Stimulated activated CD8-positive, alpha-beta memory T cell treated with anti-CD3 and anti-CD28 coated beads, Interleukin-15, amount 100 ng/mL, for 24 hours (primary cell): ENCODE measurements around the gene DCXR.
A peak's percentile ranks its signal among the peaks of the same experiment; 100 is the strongest.

Source experiments
- DNase-seq: peaks from one replicate; pipeline ENCODE4 v3.0.0-alpha.2; 2020; ENCODE audit warnings: low read depth

The DCXR gene

GRCh38 chr17:82037092-82037888, at the start of gene DCXR:
Gene DCXR (minus strand): TSS chr17:82037697. CDS start chr17:82037682, 15 bp downstream.
- DNase-seq = peak; percentile 86

- DNase-seq = no peak
Measured at GRCh38 chr17:82085931-82086764, 48.7 kb upstream of the DCXR start.

GRCh38 chr17:82085031-82085861, 47.7 kb upstream of the DCXR start:
- DNase-seq = no peak

DNA sequence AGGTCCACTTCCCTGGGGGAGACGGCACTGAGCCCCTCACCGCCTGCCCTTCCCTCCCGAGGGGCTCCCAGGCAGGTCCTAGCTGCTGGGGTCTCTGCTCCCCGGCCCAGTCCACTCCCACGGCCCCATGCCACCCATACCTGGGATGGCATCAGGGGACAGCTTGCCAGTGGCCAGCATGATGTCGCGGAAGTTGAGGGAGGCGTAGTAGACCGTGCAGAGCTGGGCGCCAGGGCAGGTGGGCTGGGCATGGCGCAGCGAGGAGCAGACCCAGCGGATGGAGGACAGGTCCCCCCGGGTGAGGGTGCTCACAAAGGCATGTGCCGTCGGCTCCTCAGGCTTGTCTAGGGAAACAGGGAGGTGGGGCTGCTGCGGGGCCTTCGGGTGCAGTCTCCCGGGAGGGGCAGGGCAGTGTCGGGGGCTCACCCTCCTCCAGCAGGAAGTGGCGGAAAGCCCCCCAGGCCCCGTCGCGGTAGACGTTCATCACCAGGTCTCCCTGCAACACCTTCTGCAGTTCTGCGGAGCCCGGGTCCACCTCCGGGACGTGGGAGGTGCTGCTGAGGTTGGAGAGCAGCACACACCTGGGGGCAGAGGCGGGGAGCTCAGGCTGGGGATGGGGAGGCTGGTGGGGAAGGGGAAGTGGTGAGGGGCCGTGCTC, 47.0 kb upstream of the DCXR start:
- DNase-seq = no peak

- DNase-seq = no peak
Measured at GRCh38 chr17:82083533-82084359, 46.2 kb upstream of the DCXR start.

- no peak for DNase-seq
Measured at GRCh38 chr17:82083009-82083408, 45.5 kb upstream of the DCXR start.

DNA sequence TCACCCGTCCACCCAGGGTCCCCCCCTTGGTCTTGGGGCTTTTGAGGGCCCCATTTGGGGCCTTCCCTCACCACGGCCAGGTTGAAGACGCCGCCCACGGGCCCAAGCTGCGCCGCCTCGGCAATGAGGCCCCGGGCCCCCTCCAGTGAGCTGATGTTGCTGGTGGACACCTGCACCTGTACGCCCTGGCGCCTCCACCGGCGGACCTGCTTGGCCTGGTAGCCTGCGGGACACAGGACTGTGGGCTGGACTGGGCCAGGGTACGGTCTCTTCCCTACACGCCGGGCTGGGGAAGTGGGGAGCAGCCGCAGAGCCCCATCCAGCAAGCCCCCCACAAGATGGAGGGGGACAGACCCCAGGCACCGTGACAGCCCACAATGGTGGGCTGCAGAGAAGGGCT, 45.0 kb upstream of the DCXR start:
- no peak for DNase-seq

DNA sequence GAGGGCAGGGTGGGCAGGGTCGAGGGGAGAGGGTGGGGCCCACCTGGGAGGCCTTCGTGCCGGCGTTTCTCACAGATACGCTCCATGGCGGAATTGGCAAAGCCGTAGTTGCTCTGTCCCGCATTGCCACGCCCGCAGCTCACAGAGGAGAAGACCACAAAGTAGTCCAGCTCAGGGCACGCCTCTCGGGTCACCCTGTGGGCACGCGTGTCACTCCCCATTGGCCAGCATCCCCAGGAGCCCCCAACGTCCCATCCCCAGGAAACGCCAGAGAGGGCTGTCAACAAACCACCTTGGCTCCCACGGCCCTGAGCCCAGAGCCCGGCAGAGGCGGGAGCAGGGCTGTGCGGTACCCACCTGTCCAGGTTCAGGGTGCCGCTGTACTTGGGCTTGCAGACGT, 44.5 kb upstream of the DCXR start:
- no peak for DNase-seq

- DNase-seq = no peak
Measured at GRCh38 chr17:82081546-82081945, 44.0 kb upstream of the DCXR start.

DNA sequence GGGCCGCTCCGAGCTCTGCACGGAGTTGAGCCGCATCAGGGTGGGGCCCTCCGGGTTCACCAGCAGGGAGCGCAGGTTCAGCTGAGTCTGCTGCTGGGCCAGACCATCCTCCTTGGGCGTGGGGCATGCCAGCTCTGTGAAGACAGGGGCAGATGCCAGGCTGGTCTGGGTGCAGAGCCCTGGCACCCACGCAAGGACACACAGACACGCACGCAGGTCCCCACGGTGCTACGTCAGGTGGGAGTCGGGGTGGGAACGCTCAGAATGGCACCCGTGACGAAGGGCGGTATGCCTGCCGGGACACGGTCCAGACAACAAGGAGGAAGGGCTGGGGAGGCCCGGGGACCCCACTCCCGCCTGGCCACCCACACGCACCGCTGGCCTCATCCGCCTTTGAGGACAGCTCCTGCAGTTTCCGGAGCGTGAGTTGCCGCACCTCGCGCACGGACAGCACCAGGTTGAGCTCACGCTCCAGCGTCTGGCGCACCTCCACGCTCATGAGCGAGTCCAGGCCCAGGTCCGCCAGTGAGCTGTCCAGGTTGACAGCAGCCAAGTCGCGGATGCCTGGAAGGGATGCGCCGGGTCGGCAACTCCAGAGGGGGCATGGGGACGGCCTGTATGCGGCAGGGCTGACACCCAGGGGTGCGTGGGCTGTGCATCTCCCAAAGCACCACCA, 43.4 kb upstream of the DCXR start:
- DNase-seq = no peak

GRCh38 chr17:82080048-82080788, 42.7 kb upstream of the DCXR start:
- DNase-seq = no peak

- DNase-seq = no peak
Measured at GRCh38 chr17:82079001-82079677, 41.6 kb upstream of the DCXR start.

DNA sequence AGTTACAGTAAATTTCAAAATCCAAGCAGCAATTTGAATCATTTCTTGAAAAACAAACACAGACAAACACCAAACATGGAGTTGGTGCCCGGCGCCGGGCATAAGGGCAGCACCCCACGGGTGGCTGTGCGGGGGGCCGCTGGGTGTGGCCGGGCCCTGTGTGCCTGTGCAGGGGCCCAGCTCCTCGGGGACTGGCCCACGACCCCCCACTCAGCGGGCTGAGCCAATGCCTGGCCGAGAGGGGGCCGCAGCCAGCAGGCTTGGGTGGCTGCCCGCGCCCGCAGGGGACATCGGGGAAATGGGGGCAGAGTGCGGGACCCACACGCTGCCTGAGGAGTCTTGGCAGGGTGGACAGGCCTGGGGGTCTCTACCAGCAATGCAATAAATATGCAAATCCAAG, 40.9 kb upstream of the DCXR start:
- DNase-seq = no peak

DNA sequence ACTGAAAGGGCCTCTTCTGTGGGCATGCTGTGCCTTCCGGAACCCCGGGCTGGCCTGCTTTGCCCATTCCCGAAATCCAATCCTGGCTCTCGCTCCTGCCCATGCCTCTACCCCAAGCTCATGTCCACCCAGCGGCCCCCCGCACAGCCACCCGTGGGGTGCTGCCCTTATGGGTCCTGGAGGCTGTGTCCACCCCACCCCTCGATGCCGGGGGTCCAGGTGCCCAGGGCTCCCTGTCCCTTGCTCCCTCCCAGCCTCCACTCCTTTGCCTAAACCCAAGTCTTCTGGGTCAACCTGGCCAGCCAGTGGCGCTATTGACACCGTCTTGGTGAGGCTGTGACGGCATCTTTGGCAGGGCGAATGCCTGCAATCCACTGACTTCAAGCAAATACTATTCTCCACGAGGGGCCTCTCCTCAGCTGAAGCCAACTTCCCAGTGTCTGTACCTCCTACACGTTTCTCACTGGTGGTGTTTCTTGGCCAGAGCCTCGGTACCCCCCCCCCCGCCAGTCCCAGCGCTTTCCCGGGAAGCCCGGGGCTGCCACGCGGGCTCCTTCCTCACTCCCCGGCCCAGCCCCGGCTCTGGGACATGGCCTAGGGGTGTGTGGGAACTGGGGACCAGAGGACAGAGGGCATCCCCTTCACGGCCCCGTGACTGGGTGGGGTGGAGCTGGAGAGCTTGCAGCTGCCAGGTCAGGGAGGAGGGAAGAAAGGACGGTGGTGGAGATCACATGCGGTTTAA, 40.3 kb upstream of the DCXR start:
- DNase-seq = no peak

GRCh38 chr17:82076785-82077591, 39.5 kb upstream of the DCXR start:
- no peak for DNase-seq

DNA sequence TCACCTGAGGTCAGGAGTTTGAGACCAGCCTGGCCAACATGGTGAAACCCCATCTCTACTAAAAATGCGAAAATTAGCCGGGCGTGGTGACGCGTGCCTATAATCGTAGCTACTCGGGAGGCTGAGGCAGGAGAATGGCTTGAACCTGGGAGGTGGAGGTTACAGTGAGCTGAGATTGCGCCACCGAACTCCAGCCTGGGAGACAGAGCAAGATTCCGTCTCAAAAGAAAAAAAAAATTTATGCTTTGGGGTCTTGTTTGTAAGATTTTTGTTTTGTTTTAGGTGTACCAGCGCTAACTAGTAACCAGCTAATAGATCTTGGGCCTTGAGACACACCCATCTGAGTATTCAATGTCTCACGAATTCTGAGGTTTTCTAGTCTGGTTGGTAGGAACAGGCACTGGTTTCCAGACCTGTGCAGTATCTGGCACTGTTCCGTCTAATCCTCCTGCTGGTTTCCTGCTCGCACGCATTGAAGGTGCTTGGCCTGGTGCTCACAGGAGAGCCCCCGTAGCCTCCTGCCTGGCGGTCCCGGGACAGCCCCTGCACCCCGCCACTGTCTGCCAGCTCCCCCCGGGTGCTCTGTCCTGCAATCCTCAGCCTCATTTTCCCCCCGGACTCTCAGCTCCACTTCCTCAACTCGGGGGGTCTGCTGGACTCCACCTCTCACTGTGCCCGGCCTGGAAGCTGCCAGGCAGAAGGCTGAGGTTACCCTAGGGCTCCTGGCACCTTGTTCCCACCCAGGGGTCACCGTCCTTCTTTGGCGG, 38.7 kb upstream of the DCXR start:
- DNase-seq = no peak

DNA sequence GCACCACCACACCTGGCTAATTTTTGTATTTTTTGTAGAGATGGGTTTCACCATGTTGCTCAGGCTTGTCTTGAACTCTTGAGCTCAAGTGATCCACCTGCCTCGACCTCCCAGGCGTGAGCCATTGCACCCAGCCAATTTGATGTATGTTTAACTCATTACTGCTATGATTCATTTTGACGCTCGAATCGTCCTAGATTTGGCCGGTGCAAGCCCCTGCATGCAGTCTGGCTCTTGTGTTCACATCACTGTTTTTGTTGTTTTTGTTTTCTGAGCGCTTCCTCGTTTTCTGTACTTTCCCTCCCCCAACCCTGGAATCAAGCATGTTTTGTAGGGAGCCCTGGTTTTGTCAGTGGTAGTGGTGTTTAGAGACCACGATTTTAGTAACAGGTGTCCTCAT, 35.9 kb upstream of the DCXR start:
- DNase-seq = no peak
